WTC11 (cell line): ENCODE measurements around the gene B4GALT3. TPM values are rescaled to one million over a fixed set of nuclear protein-coding genes. Genes with fewer than 3 reads are reported as not detected.

Source experiments
- ATAC-seq: fragments of 200-7000 bp; cut with Tn5 transposase; 2 replicates; pipeline ENCODE4 v1.10.0; 2021; ENCODE audit warnings: mild to moderate bottlenecking, moderate library complexity
- CTCF ChIA-PET: fragments of 300-600 bp; sonication (Branson Sonifier 250); formaldehyde crosslinking; loops from one replicate; lab custom pipeline; 2021; ENCODE audit warnings: antibody characterized with exemption; lab: Charles Lee
- POLR2A ChIA-PET: fragments of 350-600 bp; sonication (Branson Sonifier 250); formaldehyde crosslinking; loops from one replicate; lab custom pipeline; 2021; ENCODE audit warnings: antibody characterized with exemption; lab: Charles Lee
- DNase-seq: peaks from one replicate; pipeline ENCODE4 v3.0.0; 2021; ENCODE audit warnings: low spot score
- H3K27ac Mint-ChIP-seq: 2 replicates; pipeline ENCODE4 v1.8.0; 2021; ENCODE audit warnings: mixed read lengths
- H3K27me3 Mint-ChIP-seq: 2 replicates; pipeline ENCODE4 v1.8.0; 2021; ENCODE audit warnings: low read depth, mild to moderate bottlenecking, moderate library complexity, mixed read lengths
- H3K36me3 Mint-ChIP-seq: 2 replicates; pipeline ENCODE4 v1.8.0; 2021; ENCODE audit warnings: mixed read lengths
- H3K4me1 Mint-ChIP-seq: 2 replicates; pipeline ENCODE4 v1.8.0; 2022; ENCODE audit warnings: mixed read lengths
- H3K4me3 Mint-ChIP-seq: 2 replicates; pipeline ENCODE4 v1.8.0; 2021; ENCODE audit warnings: mild to moderate bottlenecking, moderate library complexity, mixed read lengths
- H3K9me3 Mint-ChIP-seq: 2 replicates; pipeline ENCODE4 v1.8.0; 2021; ENCODE audit warnings: mixed read lengths
- CREB1 ChIP-seq: sonication (generic); formaldehyde crosslinking; IDR thresholded peaks from 2 replicates; pipeline ENCODE4 v1.8.0; 2023; ENCODE audit warnings: mild to moderate bottlenecking, missing genetic modification reagents
- EMX1 ChIP-seq: fragments of 250-450 bp; sonication (Bioruptor Pico); IDR thresholded peaks from 2 replicates; pipeline ENCODE4 v1.8.0; 2021; ENCODE audit warnings: mild to moderate bottlenecking
- FOXJ3 ChIP-seq: sonication (generic); formaldehyde crosslinking; IDR thresholded peaks from 2 replicates; pipeline ENCODE4 v1.9.0; 2021; ENCODE audit warnings: missing genetic modification reagents, mild to moderate bottlenecking, borderline replicate concordance
- NR2C2 ChIP-seq: sonication (generic); formaldehyde crosslinking; IDR thresholded peaks from 2 replicates; pipeline ENCODE4 v1.8.0; 2022; ENCODE audit warnings: mild to moderate bottlenecking, missing genetic modification reagents
- PRRX2 ChIP-seq: fragments of 250-450 bp; sonication (Bioruptor Pico); IDR thresholded peaks from 2 replicates; pipeline ENCODE4 v1.8.0; 2021; ENCODE audit warnings: mild to moderate bottlenecking
- SMAD4 ChIP-seq: sonication (generic); formaldehyde crosslinking; IDR thresholded peaks from 2 replicates; pipeline ENCODE4 v1.8.0; 2022; ENCODE audit warnings: mild to moderate bottlenecking, missing genetic modification reagents
- TCF7 ChIP-seq: sonication (generic); formaldehyde crosslinking; IDR thresholded peaks from 2 replicates; pipeline ENCODE4 v1.8.0; 2022; ENCODE audit warnings: mild to moderate bottlenecking, low read depth, missing genetic modification reagents, moderate library complexity
- TEAD1 ChIP-seq: sonication (generic); formaldehyde crosslinking; IDR thresholded peaks from 2 replicates; pipeline ENCODE4 v1.8.0; 2022; ENCODE audit warnings: mild to moderate bottlenecking, missing genetic modification reagents
- ZNF121 ChIP-seq: sonication (generic); formaldehyde crosslinking; IDR thresholded peaks from 2 replicates; pipeline ENCODE4 v1.8.0; 2023; ENCODE audit warnings: missing genetic modification reagents
- ZNF263 ChIP-seq: sonication (generic); formaldehyde crosslinking; IDR thresholded peaks from 2 replicates; pipeline ENCODE4 v1.8.1; 2022; ENCODE audit warnings: low read depth, mild to moderate bottlenecking, moderate library complexity, missing genetic modification reagents
- ZNF416 ChIP-seq: fragments of 250-450 bp; sonication (Bioruptor Pico); IDR thresholded peaks from 2 replicates; pipeline ENCODE4 v1.9.0; 2021; ENCODE audit warnings: mild to moderate bottlenecking, inconsistent platforms
- total RNA-seq: library from RNA; stranded (reverse); gene quantifications from 3 replicates; pipeline ENCODE4 v1.2.3, GENCODE V29; 2021
- TF ChIP-seq, protein P1 (sequence below): fragments of 250-450 bp; sonication (Bioruptor Pico); IDR thresholded peaks from 2 replicates; pipeline ENCODE4 v1.9.0; 2021; ENCODE audit warnings: moderate library complexity, mild to moderate bottlenecking, inconsistent platforms, borderline replicate concordance
- TF ChIP-seq, protein P2 (sequence below): fragments of 250-450 bp; sonication (Bioruptor Pico); conservative IDR thresholded peaks from 2 replicates; pipeline ENCODE4 v1.9.0; 2021; ENCODE audit warnings: mild to moderate bottlenecking
- TF ChIP-seq, protein P3 (sequence below): fragments of 250-450 bp; sonication (Bioruptor Pico); IDR thresholded peaks from 2 replicates; pipeline ENCODE4 v2.1.2; 2022; ENCODE audit warnings: mild to moderate bottlenecking, moderate library complexity
- TF ChIP-seq, protein P4 (sequence below): sonication (generic); formaldehyde crosslinking; IDR thresholded peaks from 2 replicates; pipeline ENCODE4 v1.8.0; 2022; ENCODE audit warnings: mild to moderate bottlenecking, missing genetic modification reagents
- TF ChIP-seq, protein P5 (sequence below): sonication (generic); formaldehyde crosslinking; IDR thresholded peaks from 2 replicates; pipeline ENCODE4 v1.8.1; 2023; ENCODE audit warnings: mild to moderate bottlenecking, missing genetic modification reagents, borderline replicate concordance
- TF ChIP-seq, protein P6 (sequence below): fragments of 250-450 bp; sonication (Bioruptor Pico); IDR thresholded peaks from 2 replicates; pipeline ENCODE4 v1.9.0; 2021; ENCODE audit warnings: mild to moderate bottlenecking
- TF ChIP-seq, protein P7 (sequence below): sonication (generic); formaldehyde crosslinking; IDR thresholded peaks from 2 replicates; pipeline ENCODE4 v1.8.1; 2023; ENCODE audit warnings: mild to moderate bottlenecking, missing genetic modification reagents
- TF ChIP-seq, protein P8 (sequence below): sonication (generic); formaldehyde crosslinking; IDR thresholded peaks from 2 replicates; pipeline ENCODE4 v1.8.1; 2022; ENCODE audit warnings: missing genetic modification reagents, borderline replicate concordance

Gene B4GALT3
- total RNA-seq, 1 experiment from 2014 or later: 40.1 TPM

DNA sequence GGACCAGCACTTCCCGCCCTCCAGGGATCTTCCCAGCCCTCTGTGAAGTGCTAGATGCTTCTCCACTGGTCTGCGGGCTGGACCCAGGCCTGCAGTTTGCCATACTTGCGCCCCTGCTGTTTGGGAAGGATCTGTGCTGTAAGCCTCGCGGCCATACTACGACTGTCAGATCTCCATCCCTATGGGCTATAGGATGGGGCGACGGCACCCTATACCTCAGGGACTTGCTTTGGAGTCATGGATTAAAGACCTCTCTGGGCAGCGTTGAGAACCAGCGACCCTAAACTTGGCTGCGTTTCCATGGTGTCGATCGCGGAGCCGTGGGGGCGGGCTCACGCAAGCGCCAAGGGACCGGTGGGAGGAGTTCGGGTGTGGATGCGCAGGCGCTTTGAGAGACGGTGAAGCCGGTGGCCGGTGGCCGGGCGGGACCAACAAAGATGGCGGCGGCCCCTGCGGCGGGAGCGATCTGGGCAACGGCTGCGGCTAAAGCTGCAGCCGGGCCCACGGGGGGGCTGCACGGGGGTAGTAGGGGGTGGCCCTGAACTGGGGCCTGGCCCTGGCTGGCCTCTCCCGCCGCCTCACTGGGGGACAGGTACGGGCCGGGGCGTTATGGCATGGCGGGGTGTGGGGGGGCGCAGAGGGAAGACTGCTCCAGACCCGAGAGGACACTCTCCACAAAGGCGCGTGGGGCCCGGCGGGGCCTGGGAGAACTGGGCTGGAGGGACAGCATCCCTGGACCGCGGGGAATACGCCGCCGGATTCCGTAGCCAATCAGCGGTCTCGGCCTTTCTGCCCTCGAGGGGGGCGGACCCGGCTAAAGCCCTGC lies 18.0 kb downstream of the B4GALT3 start, which contains the start of gene USP21:
TSS of gene USP21 (plus strand) at position 414 of the 826 bp plus-strand sequence. CDS start 1,141 bp downstream, outside the sequence.
- Mint-ChIP-seq H3K9me3 (no peaks in the 10 kb centered on the region), H3K27ac (peak within 1 kb of the TSS; percentile 84), H3K36me3 (peaks cover 17% of the 10 kb centered on the region), H3K27me3 (no peaks in the 10 kb centered on the region), H3K4me3 (peak within 1 kb of the TSS; percentile 84), H3K4me1 (peaks cover 27% of the 10 kb centered on the region)
- POLR2A ChIA-PET: no interaction called here
- peak; percentile 91 for ATAC-seq
- CTCF ChIA-PET: interaction anchor here (0.6 to 1.7 kb wide), 5 partner anchors 12 to 226 kb away, joined by 3 to 6 read pairs (median 3); partner anchors contain the start of gene TOMM40L
- peak; percentile 95 for DNase-seq
- TF ChIP-seq SMAD4 (CRISPR knock-in tag) (no peak), FOXJ3 (CRISPR knock-in tag) (no peak), ZNF263 (CRISPR knock-in tag) (no peak), TCF7 (no peak), ZNF416 (no peak), NR2C2 (CRISPR knock-in tag) (no peak), EMX1 (CRISPR knock-in tag) (no peak), CREB1 (0 out of 2 replicates have a peak, but pooled peaks have one; percentile 34), ZNF121 (CRISPR knock-in tag) (no peak), PRRX2 (CRISPR knock-in tag) (no peak), TEAD1 (CRISPR knock-in tag) (peak; percentile 61; the same call in 1 of the 2 replicates)
- TF ChIP-seq, protein P1, sequence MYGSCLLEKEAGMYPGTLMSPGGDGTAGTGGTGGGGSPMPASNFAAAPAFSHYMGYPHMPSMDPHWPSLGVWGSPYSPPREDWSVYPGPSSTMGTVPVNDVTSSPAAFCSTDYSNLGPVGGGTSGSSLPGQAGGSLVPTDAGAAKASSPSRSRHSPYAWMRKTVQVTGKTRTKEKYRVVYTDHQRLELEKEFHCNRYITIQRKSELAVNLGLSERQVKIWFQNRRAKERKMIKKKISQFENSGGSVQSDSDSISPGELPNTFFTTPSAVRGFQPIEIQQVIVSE (CRISPR knock-in tag): no peak
- TF ChIP-seq, protein P2, sequence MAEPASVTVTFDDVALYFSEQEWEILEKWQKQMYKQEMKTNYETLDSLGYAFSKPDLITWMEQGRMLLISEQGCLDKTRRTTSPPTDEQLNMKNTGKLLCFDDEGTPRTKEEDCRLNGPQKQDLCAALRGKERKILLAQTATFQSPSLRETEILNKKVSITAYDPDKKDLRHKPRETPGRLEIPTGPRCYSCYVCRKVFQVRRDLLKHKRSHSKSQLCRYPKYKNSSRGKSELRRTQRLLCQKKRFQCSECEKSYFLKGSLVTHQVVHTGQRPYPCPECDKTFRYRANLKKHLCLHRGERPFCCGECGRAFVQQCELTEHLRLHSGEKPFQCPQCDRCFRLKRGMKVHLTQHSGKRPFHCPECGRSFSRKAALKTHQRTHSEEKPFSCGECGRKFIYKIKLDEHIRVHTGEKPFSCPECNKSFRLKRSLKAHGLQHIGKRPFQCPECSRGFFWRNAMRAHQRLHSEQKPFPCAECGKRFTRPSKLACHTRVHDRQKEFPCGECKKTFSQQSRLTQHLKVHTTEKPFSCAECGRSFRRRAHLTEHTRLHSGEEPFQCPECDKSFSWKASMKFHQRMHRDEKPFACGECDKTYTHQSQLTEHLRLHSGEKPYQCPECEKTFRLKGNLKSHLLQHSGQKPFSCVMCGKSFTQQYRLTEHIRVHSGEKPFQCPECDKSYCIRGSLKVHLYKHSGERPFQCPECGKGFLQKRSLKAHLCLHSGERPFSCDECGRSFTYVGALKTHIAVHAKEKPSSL: no peak
- TF ChIP-seq, protein P3, sequence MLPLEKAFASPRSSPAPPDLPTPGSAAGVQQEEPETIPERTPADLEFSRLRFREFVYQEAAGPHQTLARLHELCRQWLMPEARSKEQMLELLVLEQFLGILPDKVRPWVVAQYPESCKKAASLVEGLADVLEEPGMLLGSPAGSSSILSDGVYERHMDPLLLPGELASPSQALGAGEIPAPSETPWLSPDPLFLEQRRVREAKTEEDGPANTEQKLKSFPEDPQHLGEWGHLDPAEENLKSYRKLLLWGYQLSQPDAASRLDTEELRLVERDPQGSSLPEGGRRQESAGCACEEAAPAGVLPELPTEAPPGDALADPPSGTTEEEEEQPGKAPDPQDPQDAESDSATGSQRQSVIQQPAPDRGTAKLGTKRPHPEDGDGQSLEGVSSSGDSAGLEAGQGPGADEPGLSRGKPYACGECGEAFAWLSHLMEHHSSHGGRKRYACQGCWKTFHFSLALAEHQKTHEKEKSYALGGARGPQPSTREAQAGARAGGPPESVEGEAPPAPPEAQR (CRISPR knock-in tag): no peak
- TF ChIP-seq, protein P4, sequence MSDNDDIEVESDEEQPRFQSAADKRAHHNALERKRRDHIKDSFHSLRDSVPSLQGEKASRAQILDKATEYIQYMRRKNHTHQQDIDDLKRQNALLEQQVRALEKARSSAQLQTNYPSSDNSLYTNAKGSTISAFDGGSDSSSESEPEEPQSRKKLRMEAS (CRISPR knock-in tag): peak; percentile 68
- TF ChIP-seq, protein P5, sequence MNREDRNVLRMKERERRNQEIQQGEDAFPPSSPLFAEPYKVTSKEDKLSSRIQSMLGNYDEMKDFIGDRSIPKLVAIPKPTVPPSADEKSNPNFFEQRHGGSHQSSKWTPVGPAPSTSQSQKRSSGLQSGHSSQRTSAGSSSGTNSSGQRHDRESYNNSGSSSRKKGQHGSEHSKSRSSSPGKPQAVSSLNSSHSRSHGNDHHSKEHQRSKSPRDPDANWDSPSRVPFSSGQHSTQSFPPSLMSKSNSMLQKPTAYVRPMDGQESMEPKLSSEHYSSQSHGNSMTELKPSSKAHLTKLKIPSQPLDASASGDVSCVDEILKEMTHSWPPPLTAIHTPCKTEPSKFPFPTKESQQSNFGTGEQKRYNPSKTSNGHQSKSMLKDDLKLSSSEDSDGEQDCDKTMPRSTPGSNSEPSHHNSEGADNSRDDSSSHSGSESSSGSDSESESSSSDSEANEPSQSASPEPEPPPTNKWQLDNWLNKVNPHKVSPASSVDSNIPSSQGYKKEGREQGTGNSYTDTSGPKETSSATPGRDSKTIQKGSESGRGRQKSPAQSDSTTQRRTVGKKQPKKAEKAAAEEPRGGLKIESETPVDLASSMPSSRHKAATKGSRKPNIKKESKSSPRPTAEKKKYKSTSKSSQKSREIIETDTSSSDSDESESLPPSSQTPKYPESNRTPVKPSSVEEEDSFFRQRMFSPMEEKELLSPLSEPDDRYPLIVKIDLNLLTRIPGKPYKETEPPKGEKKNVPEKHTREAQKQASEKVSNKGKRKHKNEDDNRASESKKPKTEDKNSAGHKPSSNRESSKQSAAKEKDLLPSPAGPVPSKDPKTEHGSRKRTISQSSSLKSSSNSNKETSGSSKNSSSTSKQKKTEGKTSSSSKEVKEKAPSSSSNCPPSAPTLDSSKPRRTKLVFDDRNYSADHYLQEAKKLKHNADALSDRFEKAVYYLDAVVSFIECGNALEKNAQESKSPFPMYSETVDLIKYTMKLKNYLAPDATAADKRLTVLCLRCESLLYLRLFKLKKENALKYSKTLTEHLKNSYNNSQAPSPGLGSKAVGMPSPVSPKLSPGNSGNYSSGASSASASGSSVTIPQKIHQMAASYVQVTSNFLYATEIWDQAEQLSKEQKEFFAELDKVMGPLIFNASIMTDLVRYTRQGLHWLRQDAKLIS: no peak
- TF ChIP-seq, protein P6, sequence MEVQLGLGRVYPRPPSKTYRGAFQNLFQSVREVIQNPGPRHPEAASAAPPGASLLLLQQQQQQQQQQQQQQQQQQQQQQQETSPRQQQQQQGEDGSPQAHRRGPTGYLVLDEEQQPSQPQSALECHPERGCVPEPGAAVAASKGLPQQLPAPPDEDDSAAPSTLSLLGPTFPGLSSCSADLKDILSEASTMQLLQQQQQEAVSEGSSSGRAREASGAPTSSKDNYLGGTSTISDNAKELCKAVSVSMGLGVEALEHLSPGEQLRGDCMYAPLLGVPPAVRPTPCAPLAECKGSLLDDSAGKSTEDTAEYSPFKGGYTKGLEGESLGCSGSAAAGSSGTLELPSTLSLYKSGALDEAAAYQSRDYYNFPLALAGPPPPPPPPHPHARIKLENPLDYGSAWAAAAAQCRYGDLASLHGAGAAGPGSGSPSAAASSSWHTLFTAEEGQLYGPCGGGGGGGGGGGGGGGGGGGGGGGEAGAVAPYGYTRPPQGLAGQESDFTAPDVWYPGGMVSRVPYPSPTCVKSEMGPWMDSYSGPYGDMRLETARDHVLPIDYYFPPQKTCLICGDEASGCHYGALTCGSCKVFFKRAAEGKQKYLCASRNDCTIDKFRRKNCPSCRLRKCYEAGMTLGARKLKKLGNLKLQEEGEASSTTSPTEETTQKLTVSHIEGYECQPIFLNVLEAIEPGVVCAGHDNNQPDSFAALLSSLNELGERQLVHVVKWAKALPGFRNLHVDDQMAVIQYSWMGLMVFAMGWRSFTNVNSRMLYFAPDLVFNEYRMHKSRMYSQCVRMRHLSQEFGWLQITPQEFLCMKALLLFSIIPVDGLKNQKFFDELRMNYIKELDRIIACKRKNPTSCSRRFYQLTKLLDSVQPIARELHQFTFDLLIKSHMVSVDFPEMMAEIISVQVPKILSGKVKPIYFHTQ (CRISPR knock-in tag): no peak
- TF ChIP-seq, protein P7, sequence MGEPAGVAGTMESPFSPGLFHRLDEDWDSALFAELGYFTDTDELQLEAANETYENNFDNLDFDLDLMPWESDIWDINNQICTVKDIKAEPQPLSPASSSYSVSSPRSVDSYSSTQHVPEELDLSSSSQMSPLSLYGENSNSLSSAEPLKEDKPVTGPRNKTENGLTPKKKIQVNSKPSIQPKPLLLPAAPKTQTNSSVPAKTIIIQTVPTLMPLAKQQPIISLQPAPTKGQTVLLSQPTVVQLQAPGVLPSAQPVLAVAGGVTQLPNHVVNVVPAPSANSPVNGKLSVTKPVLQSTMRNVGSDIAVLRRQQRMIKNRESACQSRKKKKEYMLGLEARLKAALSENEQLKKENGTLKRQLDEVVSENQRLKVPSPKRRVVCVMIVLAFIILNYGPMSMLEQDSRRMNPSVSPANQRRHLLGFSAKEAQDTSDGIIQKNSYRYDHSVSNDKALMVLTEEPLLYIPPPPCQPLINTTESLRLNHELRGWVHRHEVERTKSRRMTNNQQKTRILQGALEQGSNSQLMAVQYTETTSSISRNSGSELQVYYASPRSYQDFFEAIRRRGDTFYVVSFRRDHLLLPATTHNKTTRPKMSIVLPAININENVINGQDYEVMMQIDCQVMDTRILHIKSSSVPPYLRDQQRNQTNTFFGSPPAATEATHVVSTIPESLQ: no peak
- TF ChIP-seq, protein P8, sequence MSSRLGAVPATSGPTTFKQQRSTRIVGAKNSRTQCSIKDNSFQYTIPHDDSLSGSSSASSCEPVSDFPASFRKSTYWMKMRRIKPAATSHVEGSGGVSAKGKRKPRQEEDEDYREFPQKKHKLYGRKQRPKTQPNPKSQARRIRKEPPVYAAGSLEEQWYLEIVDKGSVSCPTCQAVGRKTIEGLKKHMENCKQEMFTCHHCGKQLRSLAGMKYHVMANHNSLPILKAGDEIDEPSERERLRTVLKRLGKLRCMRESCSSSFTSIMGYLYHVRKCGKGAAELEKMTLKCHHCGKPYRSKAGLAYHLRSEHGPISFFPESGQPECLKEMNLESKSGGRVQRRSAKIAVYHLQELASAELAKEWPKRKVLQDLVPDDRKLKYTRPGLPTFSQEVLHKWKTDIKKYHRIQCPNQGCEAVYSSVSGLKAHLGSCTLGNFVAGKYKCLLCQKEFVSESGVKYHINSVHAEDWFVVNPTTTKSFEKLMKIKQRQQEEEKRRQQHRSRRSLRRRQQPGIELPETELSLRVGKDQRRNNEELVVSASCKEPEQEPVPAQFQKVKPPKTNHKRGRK (CRISPR knock-in tag): no peak
